Stimulated activated CD4-positive, alpha-beta T cell treated with anti-CD3 and anti-CD28 coated beads, Interleukin-1b, Interleukin-23, amount 100 ng/mL, for 1 hour (primary cell): ENCODE measurements around the gene DUS1L.
A peak's percentile ranks its signal among the peaks of the same experiment; 100 is the strongest.

ENCODE experiments used
- DNase-seq, 2 donors: peaks; one replicate each; pipeline ENCODE4 v3.0.0-alpha.2; 2020; ENCODE audit warnings: low read depth in 2 of 2

The DUS1L gene

GRCh38 chr17:82055023-82055964, 10.3 kb downstream of the DUS1L start:
- DNase-seq, result no peak

- no peak for DNase-seq
Observed at GRCh38 chr17:82054351-82055022, 11.1 kb downstream of the DUS1L start.

- DNase-seq, result no peak
Observed at GRCh38 chr17:82053556-82054263, 11.9 kb downstream of the DUS1L start.

- DNase-seq, result no peak
Observed at GRCh38 chr17:82053130-82053529, 12.5 kb downstream of the DUS1L start.

GRCh38 chr17:82052638-82053059, 13.0 kb downstream of the DUS1L start:
- no peak for DNase-seq

- DNase-seq, result peak; percentile 53 to 75
Observed at GRCh38 chr17:82051776-82052637, 13.6 kb downstream of the DUS1L start, which contains the start of the genes GPS1 and RFNG. Gene GPS1, plus strand, starts transcription at chr17:82051898. Its CDS starts 34 bp downstream, at chr17:82051932. Gene RFNG, minus strand, starts transcription at chr17:82051811. Its CDS starts 45 bp downstream, at chr17:82051766.

GRCh38 chr17:82050761-82051641, 14.6 kb downstream of the DUS1L start:
- no peak for DNase-seq

GRCh38 chr17:82050152-82050760, 15.3 kb downstream of the DUS1L start:
- no peak for DNase-seq

- DNase-seq, result no peak
Observed at GRCh38 chr17:82049521-82049971, 16.1 kb downstream of the DUS1L start.

GRCh38 chr17:82049106-82049505, 16.5 kb downstream of the DUS1L start:
- DNase-seq, result no peak

GRCh38 chr17:82048571-82048971, 17.0 kb downstream of the DUS1L start:
- no peak for DNase-seq

- DNase-seq, result no peak
Observed at GRCh38 chr17:82047914-82048570, 17.6 kb downstream of the DUS1L start.

- no peak for DNase-seq
Observed at GRCh38 chr17:82047379-82047778, 18.2 kb downstream of the DUS1L start.

- no peak for DNase-seq
Observed at GRCh38 chr17:82046903-82047302, 18.7 kb downstream of the DUS1L start.

GRCh38 chr17:82045936-82046484, 19.6 kb downstream of the DUS1L start:
- no peak for DNase-seq

- DNase-seq, result no peak
Observed at GRCh38 chr17:82043507-82043906, 22.1 kb downstream of the DUS1L start.

- no peak for DNase-seq
Observed at GRCh38 chr17:82042649-82043048, 23.0 kb downstream of the DUS1L start.

- DNase-seq, result no peak
Observed at GRCh38 chr17:82041144-82041814, 24.3 kb downstream of the DUS1L start.
